Activated naive CD4-positive, alpha-beta T cell treated with anti-CD3 and anti-CD28 coated beads, Interleukin-2, amount 50 U/mL, for 72 hours (primary cell): Measurements from ENCODE around the gene BRD4. TPM values are rescaled to one million over a fixed set of nuclear protein-coding genes. Genes with fewer than 3 reads are reported as not detected.

Experiments
- ATAC-seq, 2 donors: fragments of 150-1000 bp; cut with Tn5 transposase; 2 replicates each; pipeline ENCODE4 v1.10.0; 2021; ENCODE audit warnings: mild to moderate bottlenecking in 2 of 2, moderate library complexity in 2 of 2
- DNase-seq, 2 donors: peaks; one replicate each; pipeline ENCODE4 v3.0.0; 2021 to 2022; ENCODE audit warnings: low spot score in 2 of 2
- H3K27ac Mint-ChIP-seq, 2 donors: one replicate each; pipeline ENCODE4 v1.8.0; 2022; ENCODE audit warnings: mild to moderate bottlenecking in 2 of 2, mixed read lengths in 2 of 2
- H3K36me3 Mint-ChIP-seq, 2 donors: one replicate each; pipeline ENCODE4 v1.8.0; 2022; ENCODE audit warnings: mixed read lengths in 2 of 2
- H3K9me3 Mint-ChIP-seq, 2 donors: one replicate each; pipeline ENCODE4 v1.8.0; 2022; ENCODE audit warnings: mixed read lengths in 2 of 2
- total RNA-seq, 2 donors: library from RNA; stranded (reverse); gene quantifications; one replicate each; pipeline ENCODE4 v1.2.3, GENCODE V29; 2022

BRD4 gene
- total RNA-seq, 2 donors from 2014 or later = 108 to 114 TPM

DNA sequence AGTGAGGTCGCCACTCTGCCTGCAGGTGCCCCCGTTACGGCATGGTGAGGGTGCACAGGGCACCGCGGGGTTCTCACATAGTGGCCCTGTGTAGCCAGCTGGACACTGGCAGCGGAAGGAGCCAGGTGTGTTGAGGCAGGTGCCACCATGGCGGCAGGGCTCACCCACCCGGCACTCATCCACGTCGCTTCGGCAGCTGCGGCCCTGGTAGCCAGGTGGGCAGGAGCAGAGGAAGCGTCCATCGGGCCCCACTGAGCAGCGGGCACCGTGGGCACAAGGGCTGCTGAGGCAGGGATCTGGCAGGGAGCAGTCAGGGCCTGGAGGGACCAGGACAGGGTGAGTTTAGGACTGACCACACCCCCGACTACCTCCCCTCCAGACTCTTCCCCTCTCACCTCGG is 140.4 kb downstream of the BRD4 start:
- Mint-ChIP-seq H3K9me3 (no peaks in the 10 kb centered on the region), H3K27ac (no peak overlapping the region), H3K36me3 (no peaks in the 10 kb centered on the region)
- no peak for DNase-seq
- ATAC-seq = no peak

- Mint-ChIP-seq H3K27ac (no peak overlapping the region), H3K36me3 (no peaks in the 10 kb centered on the region), H3K9me3 (no peaks in the 10 kb centered on the region)
- DNase-seq (no peak), ATAC-seq (no peak)
These were observed 140.8 kb downstream of the BRD4 start for GRCh38 chr19:15191514-15191913.

DNA sequence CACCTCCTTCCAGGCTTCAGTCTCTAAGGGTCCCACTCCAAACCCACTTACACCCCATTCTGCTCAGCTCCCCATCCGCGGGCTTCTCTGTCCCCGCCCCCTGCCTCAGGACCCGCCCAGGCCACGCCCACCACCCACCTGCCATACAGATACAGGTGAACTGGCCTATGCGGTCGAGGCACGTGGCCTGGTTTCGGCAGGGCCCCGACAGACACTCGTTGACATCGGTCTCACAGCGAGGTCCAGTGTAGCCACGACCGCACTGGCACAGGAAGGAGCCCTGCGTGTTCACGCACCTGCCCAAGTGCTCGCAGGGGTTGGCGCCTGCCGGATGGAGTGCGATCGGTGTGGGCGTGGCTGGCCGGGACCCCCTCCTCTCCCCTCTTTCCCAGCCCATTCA is 143.5 kb downstream of the BRD4 start:
- DNase-seq = no peak
- no peaks in the 10 kb centered on the region for H3K36me3 Mint-ChIP-seq
- H3K27ac Mint-ChIP-seq = no peak overlapping the region
- no peak for ATAC-seq
- no peaks in the 10 kb centered on the region for H3K9me3 Mint-ChIP-seq

GRCh38 chr19:15187026-15188007 is 145.0 kb downstream of the BRD4 start:
- Mint-ChIP-seq H3K27ac (no peak overlapping the region), H3K36me3 (no peaks in the 10 kb centered on the region), H3K9me3 (no peaks in the 10 kb centered on the region)
- ATAC-seq = peak in 1 of 2 donors; percentile 43
- DNase-seq = no peak

Other genes with a start within 250 kb of the BRD4 start
- 1 to 10 TPM; 1.9 to 3.9 TPM for gene SYDE1, start 225.1 kb downstream of the BRD4 start, total RNA-seq
- under 1 TPM in 1 of 2 donors, not detected in 1; 0.07 TPM for gene NOTCH3, start 131.5 kb downstream of the BRD4 start, total RNA-seq
- gene EPHX3, start 100.1 kb downstream of the BRD4 start, total RNA-seq = under 1 TPM in 1 of 2 donors, not detected in 1; 0.27 TPM
- 10 to 100 TPM; 41.1 to 51.4 TPM for gene AKAP8, start 47.2 kb upstream of the BRD4 start, total RNA-seq
- 100 to 1,000 TPM in 1 of 2 donors, 10 to 100 TPM in 1; 70.9 to 114 TPM for gene AKAP8L, start 86.4 kb upstream of the BRD4 start, total RNA-seq
- 10 to 100 TPM; 18.4 to 19.8 TPM for gene WIZ, start 117.4 kb upstream of the BRD4 start, total RNA-seq
- 100 to 1,000 TPM in 1 of 2 donors, 10 to 100 TPM in 1; 64.5 to 101 TPM for gene RASAL3, start 132.0 kb upstream of the BRD4 start, total RNA-seq
- gene PGLYRP2, start 147.0 kb upstream of the BRD4 start, total RNA-seq = under 1 TPM; 0.09 to 0.29 TPM
- gene CYP4F22, start 176.0 kb upstream of the BRD4 start, total RNA-seq = under 1 TPM in 1 of 2 donors, not detected in 1; 0.72 TPM